IMR-90 (cell line): ENCODE measurements around the gene MEGF11. TPM values are rescaled to one million over a fixed set of nuclear protein-coding genes. Genes with fewer than 3 reads are reported as not detected.
A peak's percentile ranks its signal among the peaks of the same experiment; 100 is the strongest.

ENCODE experiments used
- ATAC-seq: fragments of 200-7000 bp; cut with Tn5 transposase; 2 replicates; pipeline ENCODE4 v1.9.1; 2020; ENCODE audit warnings: low read depth, mild to moderate bottlenecking, moderate library complexity
- BruUV-seq: library from RNA; stranded (reverse); fragments of 400-500 nt; replicated peaks from 2 replicates; lab custom pipeline; 2021; lab: Mats Ljungman, UMichigan
- CTCF ChIA-PET: fragments of 300-600 bp; formaldehyde crosslinking; extraction: SDS; loops from one replicate; lab custom pipeline; 2021; ENCODE audit warnings: antibody characterized with exemption; lab: Yijun Ruan, JAX
- POLR2A ChIA-PET: fragments of 300-600 bp; sonication (Branson Sonifier 250); formaldehyde crosslinking; loops from one replicate; lab custom pipeline; 2022; ENCODE audit warnings: antibody characterized with exemption; ENCODE audit not compliant: unreplicated experiment; lab: Charles Lee
- DNase-seq: peaks from one replicate; pipeline ENCODE4 v3.0.0; 2013
- H2AFZ ChIP-seq: replicated peaks from 2 replicates; pipeline ENCODE3; 2013; ENCODE audit warnings: low read length, mild to moderate bottlenecking; ENCODE audit not compliant: poor library complexity
- H2AK5ac ChIP-seq: 2 replicates; pipeline ENCODE4 v1.6.1; 2013; ENCODE audit warnings: low read depth, low read length, inconsistent platforms
- H2AK9ac ChIP-seq: replicated peaks from 2 replicates; pipeline ENCODE3; 2013; ENCODE audit warnings: mild to moderate bottlenecking, low read depth, low read length, moderate library complexity; ENCODE audit not compliant: poor library complexity
- H2BK120ac ChIP-seq: 2 replicates; pipeline ENCODE4 v1.6.1; 2013; ENCODE audit warnings: low read depth, low read length, inconsistent platforms
- H2BK15ac ChIP-seq: 3 replicates; pipeline ENCODE4 v1.6.1; 2013; ENCODE audit warnings: low read depth, low read length, inconsistent platforms
- H2BK20ac ChIP-seq: 2 replicates; pipeline ENCODE4 v1.6.1; 2013; ENCODE audit warnings: low read depth, mild to moderate bottlenecking, inconsistent platforms, low read length, moderate library complexity
- H2BK5ac ChIP-seq: 2 replicates; pipeline ENCODE4 v1.6.1; 2013; ENCODE audit warnings: mild to moderate bottlenecking, low read depth, low read length, inconsistent platforms; ENCODE audit not compliant: poor library complexity, severe bottlenecking
- H3K14ac ChIP-seq: replicated peaks from 2 replicates; pipeline ENCODE4 v1.6.1; 2013; ENCODE audit warnings: low read depth, low read length, inconsistent platforms
- H3K18ac ChIP-seq: 2 replicates; pipeline ENCODE4 v1.6.1; 2013; ENCODE audit warnings: low read depth, low read length, control low read depth
- H3K23ac ChIP-seq: 2 replicates; pipeline ENCODE4 v1.6.1; 2013; ENCODE audit warnings: low read depth, low read length, inconsistent platforms
- H3K27ac ChIP-seq: 2 replicates; pipeline ENCODE4 v1.5.1; 2013; ENCODE audit warnings: mild to moderate bottlenecking, control low read depth, low read length; ENCODE audit not compliant: insufficient read depth
- H3K27me3 ChIP-seq: 2 replicates; pipeline ENCODE4 v1.6.1; 2013; ENCODE audit warnings: low read length; ENCODE audit not compliant: control insufficient read depth, insufficient read depth
- H3K36me3 ChIP-seq: 2 replicates; pipeline ENCODE4 v1.6.1; 2013; ENCODE audit warnings: low read length, mixed read lengths; ENCODE audit not compliant: control insufficient read depth, insufficient read depth
- H3K4ac ChIP-seq: 2 replicates; pipeline ENCODE4 v1.6.1; 2013; ENCODE audit warnings: low read depth, low read length, inconsistent platforms
- H3K4me1 ChIP-seq: 2 replicates; pipeline ENCODE4 v1.6.1; 2013; ENCODE audit warnings: low read length, mixed read lengths; ENCODE audit not compliant: control insufficient read depth, insufficient read depth
- H3K4me2 ChIP-seq: 2 replicates; pipeline ENCODE4 v1.6.1; 2013; ENCODE audit warnings: low read depth, mild to moderate bottlenecking, control low read depth, low read length, moderate library complexity
- H3K4me3 ChIP-seq: 2 replicates; pipeline ENCODE4 v1.5.1; 2013; ENCODE audit warnings: low read depth, mild to moderate bottlenecking, control low read depth, low read length, moderate library complexity; ENCODE audit not compliant: insufficient read depth
- H3K56ac ChIP-seq: 2 replicates; pipeline ENCODE4 v1.6.1; 2013; ENCODE audit warnings: low read length, inconsistent platforms; ENCODE audit not compliant: insufficient read depth; ENCODE audit errors: extremely low read depth
- H3K79me1 ChIP-seq, 2 experiments: 2 replicates each; pipeline ENCODE4 v1.6.1; 2013; ENCODE audit warnings: low read length in 2 of 2, inconsistent platforms in 1 of 2, low read depth in 1 of 2
- H3K9ac ChIP-seq: 2 replicates; pipeline ENCODE4 v1.6.1; 2013; ENCODE audit warnings: low read depth, low read length, control low read depth
- H3K9me1 ChIP-seq: 2 replicates; pipeline ENCODE4 v1.6.1; 2013; ENCODE audit warnings: low read length, inconsistent platforms; ENCODE audit not compliant: insufficient read depth
- H3K9me3 ChIP-seq: 2 replicates; pipeline ENCODE4 v1.6.1; 2013; ENCODE audit warnings: low read length; ENCODE audit not compliant: control insufficient read depth, insufficient read depth
- H4K20me1 ChIP-seq: 2 replicates; pipeline ENCODE4 v1.6.1; 2013; ENCODE audit warnings: low read length, inconsistent platforms; ENCODE audit not compliant: insufficient read depth
- H4K5ac ChIP-seq: 2 replicates; pipeline ENCODE4 v1.6.1; 2013; ENCODE audit warnings: mild to moderate bottlenecking, low read depth, low read length, control low read depth
- H4K8ac ChIP-seq, 2 experiments: 2 replicates each; pipeline ENCODE4 v1.6.1; 2013; ENCODE audit warnings: low read depth in 2 of 2, low read length in 2 of 2, control low read depth in 1 of 2, inconsistent platforms in 1 of 2
- H4K91ac ChIP-seq: 2 replicates; pipeline ENCODE4 v1.6.1; 2013; ENCODE audit warnings: low read depth, low read length, inconsistent platforms; ENCODE audit not compliant: insufficient read depth
- MAFK ChIP-seq: IDR thresholded peaks from 2 replicates; pipeline ENCODE4 v1.6.1; 2012; ENCODE audit warnings: low read depth, low read length, improper control_type of control experiment
- MAZ ChIP-seq: IDR thresholded peaks from 2 replicates; pipeline ENCODE4 v1.6.1; 2012; ENCODE audit warnings: low read depth, mild to moderate bottlenecking, low read length, improper control_type of control experiment, moderate library complexity, borderline replicate concordance
- RFX5 ChIP-seq: IDR thresholded peaks from 2 replicates; pipeline ENCODE4 v1.8.0; 2012; ENCODE audit warnings: low read depth, mild to moderate bottlenecking, low read length, moderate library complexity
- USF2 ChIP-seq: fragments of 150-350 bp; IDR thresholded peaks from 2 replicates; pipeline ENCODE4 v1.6.1; 2017; ENCODE audit warnings: mild to moderate bottlenecking, antibody characterized with exemption, low read length, low read depth
- WGBS, 2 experiments: methylation state at CpG; one replicate each; pipeline versions ENCODE4 v1.1.5 to v1.1.7; 2013; ENCODE audit warnings: missing lambda C conversion rate in 2 of 2; ENCODE audit not compliant: insufficient read length in 1 of 2; ENCODE audit errors: extremely low coverage in 2 of 2; 5-methylcytosine and 5-hydroxymethylcytosine counted together
- dilution Hi-C: fragments of 300-500 bp; cut with HindIII; formaldehyde crosslinking; loops from one replicate; pipeline ENCODE4 v1.14.3; 2018; ENCODE audit warnings: low sequenced_read_pairs; ENCODE audit not compliant: unreplicated experiment
- in situ Hi-C: fragments of 300-500 bp; cut with MboI; formaldehyde crosslinking; loops from 3 replicates; pipeline ENCODE4 v1.14.3; 2019; ENCODE audit warnings: low sequenced_read_pairs, inconsistent platforms, mixed read lengths
- intact Hi-C: fragments of 100-400 bp; cut with micrococcal nuclease; formaldehyde crosslinking; loops from 2 replicates; pipeline ENCODE4 v1.10.0; 2022
- polyA plus RNA-seq, 3 experiments: library from polyadenylated mRNA; depleted of rRNA; stranded (reverse); fragments of >200 nt; gene quantifications; 2 replicates each; pipeline ENCODE4 v1.2.3, GENCODE V29; 2012; ENCODE audit warnings: low replicate concordance in 1 of 3
- total RNA-seq: library from RNA; depleted of rRNA; stranded (reverse); fragments of >200 nt; gene quantifications from 2 replicates; pipeline ENCODE4 v1.2.3, GENCODE V29; 2012

MEGF11 gene
- total and polyA plus RNA-seq, 2 of the 4 experiments (the other 2 are of a cell fraction): not detected

GRCh38 chr15:66050264-66050663 is 203.3 kb downstream of the MEGF11 start:
- H3K4me3 ChIP-seq: no peak overlapping the region
- H2AFZ ChIP-seq: no peak overlapping the region
- H2AK9ac ChIP-seq: peak overlapping the region; percentile 19
- H2BK5ac ChIP-seq: no peak overlapping the region
- no peak overlapping the region for H2BK120ac ChIP-seq
- TF ChIP-seq RFX5 (no peak), MAZ (no peak), MAFK (no peak), USF2 (no peak)
- no peak overlapping the region for H3K4me2 ChIP-seq
- peaks cover 33% of the 10 kb centered on the region for H3K27me3 ChIP-seq
- H3K14ac ChIP-seq: no peak overlapping the region
- no peak for DNase-seq
- H3K56ac ChIP-seq: no peak overlapping the region
- WGBS, 2 experiments: 36% methylated on average over 2 of the region's 5 CpGs; no CpG with 5 or more reads in 1 of the 2 experiments
- no peaks in the 10 kb centered on the region for H3K9me1 ChIP-seq
- H3K4ac ChIP-seq: no peak overlapping the region
- no peak overlapping the region for H2BK15ac ChIP-seq
- H4K8ac ChIP-seq: no peak overlapping the region
- H4K91ac ChIP-seq: no peak overlapping the region
- no peak overlapping the region for H3K9ac ChIP-seq
- H3K79me1 ChIP-seq: no peaks in the 10 kb centered on the region
- H3K23ac ChIP-seq: no peak overlapping the region
- in situ Hi-C loops: no loop called here
- ChIA-PET CTCF (no interaction called here), POLR2A (no interaction called here)
- dilution Hi-C loops: no loop called here
- no peak overlapping the region for H2AK5ac ChIP-seq
- H3K27ac ChIP-seq: no peak overlapping the region
- ATAC-seq: no peak
- H3K36me3 ChIP-seq: no peaks in the 10 kb centered on the region
- intact Hi-C loops: no loop called here
- H4K5ac ChIP-seq: no peak overlapping the region
- H2BK20ac ChIP-seq: no peak overlapping the region
- no peaks in the 10 kb centered on the region for H3K9me3 ChIP-seq
- no peaks in the 10 kb centered on the region for H3K4me1 ChIP-seq
- no TSS peak for BruUV-seq
- no peaks in the 10 kb centered on the region for H4K20me1 ChIP-seq
- H3K18ac ChIP-seq: no peak overlapping the region
